Cerebellar cortex (tissue), 1 donor: ENCODE results near the gene ADAMTS12.

Source experiments
- DNase-seq: peaks from one replicate; pipeline ENCODE4 v3.0.0-alpha.2; 2015; ENCODE audit warnings: low spot score

Gene ADAMTS12

DNA sequence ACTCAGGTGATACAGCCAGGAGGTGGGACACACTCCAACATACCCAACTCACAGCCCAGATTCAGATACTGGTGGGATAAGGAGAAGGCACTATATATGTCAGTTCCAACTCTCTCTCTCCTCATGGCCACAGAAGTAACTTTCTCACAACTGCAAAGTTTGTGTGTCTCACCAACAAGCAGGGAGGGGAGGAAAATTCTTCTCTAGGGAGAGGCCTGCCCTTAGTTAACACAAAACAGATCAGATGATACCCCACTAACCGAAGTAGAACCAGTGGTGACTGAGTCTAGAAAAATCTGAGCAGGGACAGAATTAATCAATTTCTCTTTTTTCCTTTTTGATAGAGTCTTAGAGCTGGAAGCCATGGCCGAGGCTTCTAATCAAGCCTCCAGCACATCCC lies 133.1 kb downstream of the ADAMTS12 start:
- DNase-seq: no peak

DNA sequence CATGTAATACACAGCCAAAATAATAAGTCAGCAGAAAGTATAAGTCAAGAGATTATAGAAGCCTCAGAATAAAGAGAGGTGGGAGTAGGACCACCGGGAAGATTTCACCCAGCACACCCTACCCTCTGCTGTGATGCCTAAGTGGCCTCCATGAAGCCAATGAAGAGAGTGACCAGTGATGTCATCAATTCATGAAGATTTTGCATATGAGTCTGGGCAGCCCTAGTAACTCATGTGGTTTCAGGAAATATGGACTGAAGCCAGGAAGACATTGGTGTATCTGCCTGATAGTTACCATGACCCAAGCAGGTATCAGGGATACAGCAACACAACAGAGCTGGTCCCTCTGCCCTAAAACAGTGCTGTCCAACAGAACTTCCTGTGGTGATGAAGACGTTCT lies 135.3 kb downstream of the ADAMTS12 start:
- DNase-seq: no peak

DNA sequence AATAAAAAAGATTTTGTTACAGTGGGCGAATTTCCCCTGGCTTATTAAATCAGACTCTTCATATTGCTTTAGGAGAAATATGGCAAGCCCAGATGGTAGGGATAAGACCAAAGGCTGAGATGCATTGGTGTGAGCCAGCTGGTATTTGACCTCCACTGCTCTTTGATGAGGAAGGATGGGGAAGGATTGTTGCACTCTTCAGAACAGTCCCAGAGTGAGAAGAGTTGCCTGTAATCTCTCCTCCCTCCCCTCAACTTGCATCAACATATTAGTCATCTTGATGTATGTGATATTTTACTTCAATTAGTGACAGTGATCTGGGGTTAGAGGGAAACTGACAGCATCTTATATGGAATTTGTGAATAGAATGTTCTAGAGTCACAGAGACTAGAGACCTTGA lies 136.6 kb downstream of the ADAMTS12 start:
- DNase-seq: no peak

DNA sequence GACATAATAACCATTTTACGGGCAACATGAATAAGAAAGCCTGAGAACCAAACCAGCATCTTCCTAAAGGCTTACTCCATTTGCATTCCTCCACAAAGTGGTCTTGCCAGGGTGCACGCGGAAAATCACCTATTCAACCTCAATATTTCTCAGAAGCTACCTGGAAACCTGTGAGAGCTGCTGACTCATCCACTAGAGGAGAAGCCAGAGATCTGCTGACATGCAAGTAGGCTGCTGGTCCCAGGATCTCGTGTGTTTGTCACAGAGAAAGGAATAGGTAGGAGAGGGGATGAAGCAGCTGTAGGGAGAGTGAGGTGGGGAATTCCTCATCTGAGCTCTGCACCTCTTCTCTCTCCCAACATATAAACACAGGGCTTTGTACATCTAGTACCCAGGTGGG lies 138.1 kb downstream of the ADAMTS12 start:
- no peak for DNase-seq

DNA sequence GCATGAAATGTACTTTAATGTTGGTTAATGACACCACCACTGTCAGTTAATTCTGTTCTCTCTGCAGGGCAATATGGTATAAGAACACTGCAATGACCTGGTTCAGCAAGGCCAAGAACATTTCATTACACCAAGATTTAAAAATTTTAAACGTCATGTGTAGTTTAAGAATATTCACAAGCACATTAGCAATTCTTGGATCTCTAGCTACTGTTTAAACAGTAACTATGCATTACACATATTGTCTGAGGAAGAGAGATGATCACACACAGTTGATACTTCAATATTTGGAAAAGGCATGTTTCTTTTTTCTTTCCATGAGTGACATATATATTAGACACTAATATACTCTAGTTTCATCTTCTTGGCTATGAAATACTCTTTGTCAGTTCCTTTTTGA lies 143.0 kb downstream of the ADAMTS12 start:
- DNase-seq: no peak

DNA sequence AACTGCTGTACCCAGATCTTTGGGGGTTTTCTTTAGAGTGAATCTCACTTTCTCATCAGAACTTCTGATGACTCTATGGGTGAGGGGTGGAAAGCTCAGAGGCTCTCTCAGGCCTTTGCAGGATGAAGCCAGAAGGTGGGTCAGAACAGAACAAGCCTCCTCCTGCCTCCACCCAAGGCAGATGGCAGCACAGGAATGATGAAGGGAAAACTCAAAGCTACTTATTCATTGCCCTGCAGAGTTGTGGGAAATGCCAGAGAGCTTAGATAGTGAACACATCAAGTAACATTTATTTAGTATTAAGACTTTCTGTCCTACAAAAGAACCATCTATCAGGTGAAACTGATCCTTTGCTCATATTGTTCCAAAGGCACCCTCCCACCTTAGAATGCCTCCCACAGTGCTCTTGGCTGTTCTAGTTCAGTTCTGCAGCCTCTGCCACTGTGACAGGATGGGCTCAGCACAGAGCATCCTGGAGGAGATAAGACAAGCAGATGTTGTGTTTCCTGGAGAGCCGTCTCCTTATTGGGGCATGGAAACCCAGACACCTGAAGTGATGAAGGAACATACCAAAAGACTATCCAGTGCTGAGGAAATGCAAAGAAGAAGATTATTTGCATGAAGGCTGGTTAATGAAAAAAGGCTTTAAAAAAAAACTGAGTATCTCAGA lies 146.6 kb downstream of the ADAMTS12 start:
- DNase-seq: no peak

DNA sequence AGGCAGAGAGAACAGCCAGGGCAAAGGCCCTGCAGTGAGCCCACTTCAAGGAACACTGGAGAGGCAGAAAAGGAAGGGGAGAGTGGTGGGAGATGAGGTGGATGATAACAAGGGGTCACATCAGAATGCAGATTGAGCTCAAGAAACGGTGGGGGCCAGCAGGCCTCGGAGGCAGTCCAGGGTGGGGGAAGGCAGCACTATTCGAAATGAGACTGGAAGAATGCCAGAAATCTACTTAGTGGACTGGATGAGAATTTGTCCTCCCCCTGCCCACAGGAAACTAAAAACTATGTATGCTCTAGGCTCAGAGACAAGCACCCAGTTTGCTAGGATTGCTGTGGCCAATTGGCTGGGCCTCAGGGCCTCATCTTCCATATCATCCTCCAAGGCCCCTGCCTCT lies 148.7 kb downstream of the ADAMTS12 start:
- no peak for DNase-seq

DNA sequence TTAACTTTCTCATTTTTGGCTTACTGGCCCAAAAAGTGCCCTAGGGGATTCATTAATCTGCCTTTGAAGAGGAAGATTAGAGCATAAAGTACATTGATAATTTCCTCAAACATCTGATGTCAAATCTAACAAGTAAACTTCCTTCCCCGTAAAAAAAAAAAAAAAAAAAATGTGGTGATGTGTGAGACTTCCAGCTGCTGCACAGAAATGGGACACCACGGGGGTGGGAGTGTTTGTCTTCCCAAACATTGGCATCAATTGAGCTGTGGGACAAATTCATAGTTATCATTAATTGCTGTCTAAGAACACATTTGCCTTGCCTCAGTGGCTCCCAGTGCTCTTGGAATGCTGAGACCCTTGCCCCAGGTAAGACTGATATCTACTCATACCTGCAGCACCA lies 149.6 kb downstream of the ADAMTS12 start:
- DNase-seq: no peak

DNA sequence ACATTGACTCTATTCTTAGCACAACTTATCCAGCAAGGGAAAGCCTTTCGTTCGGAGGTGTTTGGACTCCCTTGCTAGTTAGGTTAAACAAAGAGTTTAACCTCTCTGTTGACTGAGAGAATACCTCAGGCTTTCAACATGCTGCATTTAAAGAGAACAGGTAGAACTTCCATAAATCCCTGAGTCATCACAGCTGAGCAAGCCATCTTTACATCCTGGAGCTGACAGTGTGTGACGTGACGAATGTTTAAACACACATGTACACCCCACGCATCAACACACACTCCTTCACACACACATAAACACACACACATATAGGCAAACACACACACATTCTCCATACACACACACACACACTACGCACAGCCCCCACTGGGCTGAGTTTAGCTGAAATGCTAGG lies 152.8 kb downstream of the ADAMTS12 start:
- no peak for DNase-seq

DNA sequence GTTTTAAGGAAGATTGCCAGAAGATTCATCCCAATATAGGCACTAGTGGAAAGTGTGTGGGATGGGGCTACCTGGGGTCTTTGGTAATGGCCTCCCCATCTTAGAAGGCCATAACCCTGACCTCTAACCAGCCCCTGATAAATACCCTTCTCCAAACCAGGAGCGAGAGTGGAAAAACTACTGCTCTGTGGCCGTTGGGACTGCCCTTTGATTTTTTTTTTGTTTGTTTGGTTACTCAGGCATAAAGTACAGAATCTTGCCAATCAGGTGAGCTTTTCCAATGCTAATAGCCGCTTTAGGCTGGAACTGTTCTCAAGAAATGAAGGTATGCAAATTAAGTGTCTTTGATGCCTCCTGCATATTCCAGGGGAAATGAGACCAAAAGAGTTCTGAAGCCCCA lies 153.7 kb downstream of the ADAMTS12 start:
- no peak for DNase-seq

DNA sequence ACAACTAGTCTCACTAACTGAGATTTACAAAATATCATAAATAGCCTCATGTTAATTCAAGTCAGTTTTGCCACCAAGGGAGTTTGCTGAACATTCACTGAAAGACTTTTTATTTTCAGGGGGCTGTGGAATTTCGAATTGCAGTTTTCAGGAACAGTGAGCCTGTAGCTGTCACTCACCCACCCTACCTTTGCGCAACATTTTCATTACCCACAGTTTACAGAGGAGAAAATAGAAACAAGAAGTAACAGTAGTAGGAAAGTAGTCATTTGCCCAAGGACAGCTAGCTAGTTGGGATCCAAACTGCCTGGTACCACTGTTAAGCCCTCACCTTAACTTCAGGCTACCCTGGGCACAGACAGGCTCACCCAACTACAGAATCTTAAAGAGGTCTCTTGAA lies 154.1 kb downstream of the ADAMTS12 start:
- DNase-seq: no peak

DNA sequence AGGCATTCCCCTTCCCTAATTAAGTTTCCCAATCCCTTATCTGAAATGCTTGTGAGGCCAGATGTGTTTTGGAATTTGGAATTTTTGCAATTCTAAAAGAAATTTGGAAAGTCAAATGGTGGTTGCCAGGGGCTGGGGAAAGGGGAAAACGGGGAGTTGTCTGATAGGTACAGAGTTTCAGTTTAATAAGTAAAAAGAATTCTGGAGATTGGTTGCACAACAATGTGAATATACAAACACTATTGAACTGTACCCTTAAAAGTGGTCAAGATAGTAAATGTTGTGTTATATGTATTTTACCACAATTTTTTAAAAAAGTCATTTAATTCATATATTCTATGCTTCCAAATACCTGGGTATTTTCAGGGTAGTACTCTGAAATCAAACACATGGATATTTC lies 154.5 kb downstream of the ADAMTS12 start:
- DNase-seq: no peak

DNA sequence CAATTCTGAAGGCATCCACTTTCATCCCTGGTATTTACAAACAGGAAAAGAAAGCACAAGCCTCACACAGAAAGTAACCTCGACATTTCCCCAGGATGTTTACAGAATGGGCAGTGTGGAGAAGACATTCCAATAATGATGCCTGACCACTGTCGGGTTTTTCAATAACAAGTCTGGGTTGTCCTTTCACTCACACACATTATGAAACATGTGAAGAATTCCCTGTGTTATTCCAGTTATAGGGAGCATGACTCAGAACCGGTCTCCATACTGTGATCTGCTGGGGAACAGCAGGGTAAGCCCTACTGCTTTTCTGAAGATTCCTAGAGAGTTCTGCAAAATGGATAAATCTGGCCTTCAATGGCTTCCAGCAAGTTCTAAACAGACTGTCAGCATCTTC lies 155.3 kb downstream of the ADAMTS12 start:
- no peak for DNase-seq

DNA sequence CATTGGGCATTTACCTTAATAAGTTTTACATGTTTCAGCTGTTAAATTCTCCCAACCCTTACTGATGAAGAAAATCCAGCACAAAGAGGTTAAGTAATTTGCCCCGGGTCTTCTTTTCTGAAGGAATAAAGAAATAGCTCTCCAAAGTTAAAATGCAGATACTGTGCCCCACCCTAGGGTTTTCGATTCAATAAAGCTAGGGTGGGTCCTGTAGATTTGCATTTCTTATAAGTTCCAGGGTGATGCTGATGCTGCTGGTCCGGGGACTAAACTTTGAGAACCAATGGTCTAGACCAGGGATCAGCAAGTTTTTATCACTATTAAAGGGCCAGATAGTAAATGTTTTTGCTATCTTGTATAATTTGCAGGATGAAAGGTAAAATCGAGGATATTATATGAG lies 156.7 kb downstream of the ADAMTS12 start:
- DNase-seq: no peak

DNA sequence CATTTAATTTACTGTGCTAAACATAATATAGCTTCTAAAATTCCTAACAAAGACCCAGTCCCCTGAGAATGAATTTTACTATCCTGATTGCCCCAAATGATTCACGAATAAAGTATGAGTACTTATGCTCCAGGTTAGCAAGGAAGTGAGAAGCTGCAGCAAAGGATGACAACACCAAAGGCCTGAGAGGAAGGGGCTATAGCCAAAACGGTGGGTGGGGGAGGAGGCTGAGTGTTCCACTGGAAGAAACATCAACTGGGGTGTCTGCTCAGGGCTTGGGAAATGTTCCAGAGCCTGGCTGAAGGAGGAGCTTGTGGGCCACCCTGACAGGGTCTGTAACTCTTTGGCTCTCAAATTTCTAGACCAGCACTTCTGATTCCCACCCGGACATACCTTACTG lies 157.3 kb downstream of the ADAMTS12 start:
- no peak for DNase-seq

DNA sequence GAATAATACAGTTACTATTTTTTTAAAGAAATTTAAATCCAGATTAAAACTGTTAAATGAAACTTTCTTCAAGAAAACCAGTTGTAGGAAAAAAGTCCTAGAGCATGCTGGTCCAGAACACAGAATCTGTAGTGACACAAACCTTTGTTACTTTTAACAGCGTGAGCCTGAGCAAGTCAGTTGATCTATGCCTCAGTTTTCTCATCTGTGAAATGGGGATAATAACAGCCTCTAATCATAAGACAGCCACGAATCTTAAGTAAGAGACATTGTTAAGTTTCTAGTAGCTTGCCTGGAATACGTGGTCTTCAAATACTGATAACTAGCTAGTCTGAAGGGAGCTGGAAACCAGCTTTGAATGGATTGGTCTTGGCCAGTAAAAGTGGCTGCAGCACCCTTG lies 158.6 kb downstream of the ADAMTS12 start:
- DNase-seq: no peak

DNA sequence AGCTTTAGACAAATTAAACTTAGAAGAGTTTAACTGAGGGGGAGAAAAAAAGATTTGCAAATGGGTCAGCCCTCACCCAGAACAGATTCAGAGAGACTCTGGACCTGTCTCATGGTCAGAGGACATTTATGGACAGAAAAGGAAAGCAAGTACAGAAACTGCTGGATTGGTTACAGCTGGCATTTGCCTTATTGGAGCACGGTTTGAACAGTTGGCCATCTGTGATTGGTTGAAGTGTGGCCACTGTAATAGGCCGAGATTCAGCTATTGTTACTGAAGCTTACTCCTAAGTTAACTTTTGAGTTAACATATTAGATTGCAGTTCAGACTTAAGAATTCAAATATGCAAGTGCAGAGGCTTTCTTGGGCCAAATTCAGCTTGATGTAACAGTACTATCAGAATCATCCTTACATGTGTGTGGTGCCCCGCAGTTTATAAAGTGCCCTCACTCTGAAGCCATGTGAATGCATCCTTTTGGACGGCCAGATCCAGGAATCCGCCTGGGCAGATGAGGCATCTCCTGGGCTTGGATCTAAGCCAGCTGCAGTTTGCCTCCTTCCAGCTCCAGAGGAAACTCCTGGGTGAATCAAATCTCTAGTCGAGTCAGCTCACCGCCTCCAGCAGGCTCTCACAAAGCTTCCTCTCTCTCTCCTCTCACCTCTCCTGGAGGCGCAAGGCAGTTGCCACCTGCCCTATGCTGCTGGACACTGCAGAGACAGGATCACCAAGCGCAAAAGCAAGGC lies 165.2 kb downstream of the ADAMTS12 start:
- DNase-seq: no peak

DNA sequence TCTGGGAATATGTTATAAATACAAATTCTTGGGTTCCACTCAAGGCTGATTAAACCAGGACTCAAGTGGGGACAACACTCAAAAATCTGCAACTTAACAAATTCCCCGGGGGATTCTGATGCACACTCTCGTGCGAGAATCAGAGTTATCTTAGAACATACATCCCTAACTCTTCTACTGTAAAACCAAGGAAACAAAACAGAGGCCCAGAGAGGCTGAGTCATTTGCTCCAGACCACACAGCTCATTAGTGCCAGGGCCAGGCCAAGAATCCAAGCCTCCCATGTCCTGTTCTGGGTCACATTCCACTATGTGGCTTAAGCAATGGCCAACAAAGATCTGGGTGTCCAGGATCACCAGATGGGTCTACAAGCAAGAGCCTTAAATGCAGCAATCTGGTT lies 166.0 kb downstream of the ADAMTS12 start:
- DNase-seq: no peak

DNA sequence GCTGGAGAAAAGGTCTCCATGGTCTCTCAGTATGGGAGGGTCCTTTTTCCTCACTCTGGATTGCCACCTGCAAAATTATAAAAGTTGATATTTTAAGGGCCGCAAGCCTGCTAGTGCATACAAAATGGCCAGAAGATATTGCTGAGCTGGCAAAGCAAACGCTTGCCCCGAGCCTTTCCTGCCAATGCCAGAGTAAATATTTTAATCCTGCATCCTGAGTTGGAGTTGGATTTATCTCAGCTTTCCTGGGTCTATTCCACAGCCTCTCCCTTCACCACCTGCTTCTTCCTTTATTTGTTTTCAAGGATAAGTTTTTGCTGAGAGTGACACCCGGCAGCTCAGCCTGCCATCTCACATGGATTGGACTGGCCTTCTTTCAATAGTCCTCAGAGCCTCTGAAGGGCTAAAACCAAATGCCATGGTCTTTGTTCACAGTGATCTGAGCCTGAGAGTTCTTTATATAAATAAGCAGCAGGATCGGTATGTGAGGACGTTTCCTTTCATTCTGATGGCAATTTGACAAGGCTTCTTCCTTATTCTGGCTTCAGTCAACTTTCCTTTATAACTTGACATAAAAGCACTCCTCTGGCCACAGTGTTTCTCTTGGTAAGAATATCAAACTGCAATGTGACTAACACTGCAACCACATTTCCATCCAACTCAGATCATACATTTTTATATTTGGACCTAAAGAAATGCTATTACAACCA lies 170.1 kb downstream of the ADAMTS12 start:
- no peak for DNase-seq

DNA sequence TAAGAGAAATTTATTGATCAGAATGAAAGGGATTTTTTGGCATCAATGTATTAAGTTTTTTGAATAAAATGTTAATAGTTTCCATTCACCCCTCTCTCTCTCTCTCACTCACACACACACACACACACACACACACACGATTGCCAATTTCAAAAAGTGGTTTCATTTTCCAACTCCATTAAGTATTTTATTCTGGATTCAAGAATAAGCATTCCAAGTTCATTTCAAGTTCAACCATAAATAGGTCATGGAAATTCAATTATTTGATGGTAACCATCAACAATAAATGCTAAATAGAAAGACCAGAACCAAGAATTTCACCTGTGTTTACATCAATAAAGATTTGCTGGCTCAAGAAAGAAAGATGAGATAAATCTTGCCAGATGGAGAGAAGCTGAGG lies 171.6 kb downstream of the ADAMTS12 start:
- no peak for DNase-seq

DNA sequence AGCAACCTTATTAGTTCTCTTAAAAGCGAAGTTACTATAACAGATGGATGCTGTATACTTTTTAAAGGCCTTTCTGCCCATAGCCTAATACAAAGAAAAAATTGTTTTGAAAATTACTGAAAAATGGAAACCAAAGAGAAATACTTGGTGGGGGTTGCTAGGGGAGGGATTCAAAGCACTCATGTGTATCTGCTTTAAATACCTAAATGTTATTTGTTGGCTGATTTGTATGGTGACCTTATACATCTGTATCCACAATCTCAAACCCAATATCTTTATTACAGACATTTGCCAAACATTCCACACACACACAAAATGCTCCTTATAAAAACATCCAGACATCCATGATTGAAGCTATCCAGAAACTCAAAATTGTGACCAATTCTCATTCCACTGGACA lies 172.0 kb downstream of the ADAMTS12 start:
- no peak for DNase-seq

DNA sequence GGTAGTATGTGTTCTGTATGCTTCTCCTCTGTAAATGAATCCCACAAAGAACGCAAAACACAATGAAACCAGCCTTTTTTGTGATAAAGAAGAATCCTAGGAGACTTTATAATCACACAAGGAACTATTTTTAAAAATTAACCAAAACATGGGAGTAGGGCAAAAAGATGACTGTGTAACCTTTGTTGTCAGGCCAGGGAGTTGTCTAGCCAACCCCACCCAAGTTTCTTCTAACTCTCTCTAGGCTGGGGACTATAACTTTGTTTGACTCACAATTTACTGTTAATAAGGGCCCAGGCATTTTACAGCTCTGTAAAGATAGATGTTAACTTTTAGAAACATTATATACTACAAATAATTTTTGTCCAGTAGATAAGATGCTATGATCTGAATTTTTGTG lies 176.1 kb downstream of the ADAMTS12 start:
- no peak for DNase-seq

DNA sequence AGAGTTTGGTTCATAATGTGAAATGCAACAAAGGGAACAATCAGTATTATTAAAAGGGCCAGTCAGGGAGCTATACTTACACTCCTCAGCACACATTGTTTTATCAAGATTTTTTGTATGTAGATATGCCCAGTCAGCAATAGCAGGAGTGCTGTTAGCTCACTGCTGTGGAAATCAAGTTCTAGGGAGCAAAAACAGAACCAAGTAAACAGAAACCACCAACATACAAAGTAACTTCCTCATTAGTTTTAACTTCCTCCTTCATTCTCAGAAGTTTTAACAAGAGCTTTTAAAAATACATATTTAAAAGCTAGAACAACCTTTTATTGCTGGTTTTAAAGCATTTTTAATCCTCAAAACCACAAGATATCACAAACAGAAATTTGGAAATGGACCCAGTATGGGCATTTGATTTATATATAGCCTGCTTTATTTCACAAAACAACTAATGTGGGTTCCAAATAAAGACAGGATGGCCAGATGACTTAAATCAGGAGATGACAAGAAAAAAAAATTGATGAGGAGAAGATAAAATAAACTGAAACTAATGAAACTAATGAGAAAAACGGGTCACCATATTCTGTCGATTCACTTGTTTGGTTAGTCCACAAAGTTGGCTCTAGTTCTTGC lies 178.5 kb downstream of the ADAMTS12 start:
- DNase-seq: no peak
